Fibroblast of lung (primary cell): ENCODE measurements around the gene EIF2S1.

Experiments used
- CTCF ChIP-seq, 2 donors: IDR thresholded peaks in 1 of 2; conservative IDR thresholded peaks in 1 of 2; 1 replicate in 1 of 2; 2 replicates in 1 of 2; pipeline ENCODE4 v1.5.1; 2011 to 2012; ENCODE audit warnings: low read length in 2 of 2, control low read depth in 1 of 2, inconsistent platforms in 1 of 2, low read depth in 1 of 2, mild to moderate bottlenecking in 1 of 2
- EZH2 ChIP-seq: IDR thresholded peaks from 2 replicates; pipeline ENCODE4 v1.5.1; 2012; ENCODE audit warnings: low read length, control low read depth, mild to moderate bottlenecking; ENCODE audit errors: missing control alignments

GRCh38 chr14:67358924-67359774 lies 979 bp upstream of the EIF2S1 start:
- TF ChIP-seq CTCF (conservative IDR thresholded peaks at IDR 0.05 in 1 of 2, IDR thresholded peaks at IDR 0.05 in 1 of 2; ENCODE audit: low read depth in 1 of 2, low read length in 2 of 2), result no peak
- TF ChIP-seq EZH2, result no peak
